ENCODE measurements around the gene XYLT2.
A peak's percentile ranks its signal among the peaks of the same experiment; 100 is the strongest.
"Not testable (repeated sequence)": the region's sequence is repeated elsewhere in the genome, so short reads cannot be mapped to it uniquely, and the experiment has no call there.

XYLT2 gene

GRCh38 chr17:50345432-50346312, at the start of gene XYLT2:
Gene XYLT2 (plus strand): TSS chr17:50346126. CDS start chr17:50346141, 15 bp downstream.
- Histone ChIP-seq H3K27ac (peak within 1 kb of the TSS; percentile 31 to 89 (median 77)), H3K4me3 (peak within 1 kb of the TSS; percentile 78 to 87 (median 82))

GRCh38 chr17:50297407-50297865, 48.5 kb upstream of the XYLT2 start:
- H3K4me3 ChIP-seq, result no peak overlapping the region

GRCh38 chr17:50298018-50298417, 47.9 kb upstream of the XYLT2 start:
- no peak overlapping the region for H3K4me3 ChIP-seq

More at GRCh38 chr17:50297407-50297865, 48.5 kb upstream of the XYLT2 start:
- peak overlapping the region in 1 of 21 experiments; percentile 1 for H3K27ac ChIP-seq

GRCh38 chr17:50299776-50300175, 46.1 kb upstream of the XYLT2 start:
- H3K4me3 ChIP-seq, result no peak overlapping the region
- no peak overlapping the region for H3K27ac ChIP-seq

More at GRCh38 chr17:50298018-50298417, 47.9 kb upstream of the XYLT2 start:
- H3K27ac ChIP-seq, result no peak overlapping the region

GRCh38 chr17:50300824-50301223, 45.1 kb upstream of the XYLT2 start:
- H3K27ac ChIP-seq, H3K4me3 ChIP-seq: not testable (repeated sequence)

GRCh38 chr17:50301891-50302584, 43.9 kb upstream of the XYLT2 start:
- Histone ChIP-seq H3K4me3 (no peak overlapping the region), H3K27ac (no peak overlapping the region)

- no peak overlapping the region for H3K4me3 ChIP-seq
Measured at GRCh38 chr17:50303051-50303450, 42.9 kb upstream of the XYLT2 start.

GRCh38 chr17:50303596-50303995, 42.3 kb upstream of the XYLT2 start:
- Histone ChIP-seq H3K27ac (no peak overlapping the region), H3K4me3 (no peak overlapping the region)

More at GRCh38 chr17:50303051-50303450, 42.9 kb upstream of the XYLT2 start:
- H3K27ac ChIP-seq, result no peak overlapping the region

GRCh38 chr17:50304781-50305404, 41.0 kb upstream of the XYLT2 start:
- peak overlapping the region in 1 of 21 experiments; percentile 5 for H3K27ac ChIP-seq
- no peak overlapping the region for H3K4me3 ChIP-seq

GRCh38 chr17:50307654-50308053, 38.3 kb upstream of the XYLT2 start:
- Histone ChIP-seq H3K4me3 (no peak overlapping the region), H3K27ac (no peak overlapping the region)

GRCh38 chr17:50308666-50309065, 37.3 kb upstream of the XYLT2 start:
- H3K4me3 ChIP-seq, result no peak overlapping the region
- no peak overlapping the region for H3K27ac ChIP-seq

- Histone ChIP-seq H3K27ac (no peak overlapping the region), H3K4me3 (no peak overlapping the region)
Measured at GRCh38 chr17:50310455-50311111, 35.3 kb upstream of the XYLT2 start.

GRCh38 chr17:50311112-50311460, 34.8 kb upstream of the XYLT2 start:
- Histone ChIP-seq H3K4me3 (no peak overlapping the region), H3K27ac (no peak overlapping the region)

- Histone ChIP-seq H3K27ac (no peak overlapping the region), H3K4me3 (no peak overlapping the region)
Measured at GRCh38 chr17:50311483-50311882, 34.4 kb upstream of the XYLT2 start.

GRCh38 chr17:50312308-50312707, 33.6 kb upstream of the XYLT2 start:
- Histone ChIP-seq H3K27ac (no peak overlapping the region), H3K4me3 (no peak overlapping the region)

- Histone ChIP-seq H3K4me3 (no peak overlapping the region), H3K27ac (no peak overlapping the region)
Measured at GRCh38 chr17:50314456-50315011, 31.4 kb upstream of the XYLT2 start.

GRCh38 chr17:50316016-50316587, 29.8 kb upstream of the XYLT2 start:
- H3K4me3 ChIP-seq, result no peak overlapping the region
- peak overlapping the region in 7 of 21 experiments; percentile 1 to 61 (median 40) for H3K27ac ChIP-seq

GRCh38 chr17:50316660-50317059, 29.3 kb upstream of the XYLT2 start:
- peak overlapping the region in 4 of 21 experiments; percentile 12 to 86 (median 34) for H3K27ac ChIP-seq
- H3K4me3 ChIP-seq, result not testable (repeated sequence)

GRCh38 chr17:50317121-50317520, 28.8 kb upstream of the XYLT2 start:
- Histone ChIP-seq H3K4me3 (no peak overlapping the region), H3K27ac (peak overlapping the region in 7 of 21 experiments; percentile 18 to 86 (median 37))

Measured in skin epidermis (tissue), 12 donors.